Measurements from ENCODE around the gene UBE2E1.

The UBE2E1 gene

GRCh38 chr3:23920151-23920655 is 114.4 kb downstream of the UBE2E1 start:
- peaks cover 43% of the 10 kb centered on the region for H3K36me3 ChIP-seq (ENCODE audit: insufficient read depth, low read length)
- peaks cover 11% of the 10 kb centered on the region; the same call in 1 of the 2 replicates for H3F3A ChIP-seq (ENCODE audit: low read depth)
- H2AFZ ChIP-seq (ENCODE audit: low read length) = no peak overlapping the region
- peaks cover 50% of the 10 kb centered on the region for H3K79me2 ChIP-seq (ENCODE audit: insufficient read depth, low read length)
- peaks cover 45% of the 10 kb centered on the region for H4K20me1 ChIP-seq (ENCODE audit: insufficient read depth, low read length, poor library complexity, severe bottlenecking)
- peak overlapping the region; percentile 94 for H3K9ac ChIP-seq (ENCODE audit: low read depth, low read length, poor library complexity, severe bottlenecking)
- H3K4me2 ChIP-seq (ENCODE audit: low read depth, low read length, poor library complexity, severe bottlenecking) = peak overlapping the region; percentile 93
- H3K4me1 ChIP-seq (ENCODE audit: insufficient read depth, low read length, poor library complexity, severe bottlenecking) = peaks cover 28% of the 10 kb centered on the region
- no peak for TF ChIP-seq CTCF (conservative IDR thresholded peaks at IDR 0.05; ENCODE audit: low read length)
- no peak for TF ChIP-seq EZH2phosphoT487 (IDR thresholded peaks at IDR 0.05; ENCODE audit: borderline replicate concordance)
- no peaks in the 10 kb centered on the region for H3K9me2 ChIP-seq (replicated peaks; ENCODE audit: low read depth, low read length)
- peak overlapping the region; percentile 99 for H3K4me3 ChIP-seq (ENCODE audit: low read length, poor library complexity, severe bottlenecking)
- H3K9me3 ChIP-seq (ENCODE audit: insufficient read depth, low read depth, low read length) = no peaks in the 10 kb centered on the region
- peaks cover 16% of the 10 kb centered on the region for H3K27me3 ChIP-seq (ENCODE audit: insufficient read depth, low read length, poor library complexity, severe bottlenecking)

- H3K4me3 ChIP-seq (ENCODE audit: low read length, poor library complexity, severe bottlenecking) = no peak overlapping the region
- H3K9ac ChIP-seq (ENCODE audit: low read depth, low read length, poor library complexity, severe bottlenecking) = no peak overlapping the region
- peaks cover 16% of the 10 kb centered on the region for H3K27me3 ChIP-seq (ENCODE audit: insufficient read depth, low read length, poor library complexity, severe bottlenecking)
- H3K36me3 ChIP-seq (ENCODE audit: insufficient read depth, low read length) = peaks cover 43% of the 10 kb centered on the region
- peaks cover 11% of the 10 kb centered on the region; the same call in 1 of the 2 replicates for H3F3A ChIP-seq (ENCODE audit: low read depth)
- peak overlapping the region; percentile 93 for H3K4me2 ChIP-seq (ENCODE audit: low read depth, low read length, poor library complexity, severe bottlenecking)
- no peak overlapping the region for H2AFZ ChIP-seq (ENCODE audit: low read length)
- H3K79me2 ChIP-seq (ENCODE audit: insufficient read depth, low read length) = peaks cover 45% of the 10 kb centered on the region
- H3K4me1 ChIP-seq (ENCODE audit: insufficient read depth, low read length, poor library complexity, severe bottlenecking) = peaks cover 19% of the 10 kb centered on the region
- peaks cover 45% of the 10 kb centered on the region for H4K20me1 ChIP-seq (ENCODE audit: insufficient read depth, low read length, poor library complexity, severe bottlenecking)
- H3K9me2 ChIP-seq (replicated peaks; ENCODE audit: low read depth, low read length) = no peaks in the 10 kb centered on the region
- no peaks in the 10 kb centered on the region for H3K9me3 ChIP-seq (ENCODE audit: insufficient read depth, low read depth, low read length)
- TF ChIP-seq EZH2phosphoT487 (IDR thresholded peaks at IDR 0.05; ENCODE audit: borderline replicate concordance) = no peak
- no peak for TF ChIP-seq CTCF (conservative IDR thresholded peaks at IDR 0.05; ENCODE audit: low read length)
Measured at GRCh38 chr3:23921052-23921511, 115.3 kb downstream of the UBE2E1 start.

DNA sequence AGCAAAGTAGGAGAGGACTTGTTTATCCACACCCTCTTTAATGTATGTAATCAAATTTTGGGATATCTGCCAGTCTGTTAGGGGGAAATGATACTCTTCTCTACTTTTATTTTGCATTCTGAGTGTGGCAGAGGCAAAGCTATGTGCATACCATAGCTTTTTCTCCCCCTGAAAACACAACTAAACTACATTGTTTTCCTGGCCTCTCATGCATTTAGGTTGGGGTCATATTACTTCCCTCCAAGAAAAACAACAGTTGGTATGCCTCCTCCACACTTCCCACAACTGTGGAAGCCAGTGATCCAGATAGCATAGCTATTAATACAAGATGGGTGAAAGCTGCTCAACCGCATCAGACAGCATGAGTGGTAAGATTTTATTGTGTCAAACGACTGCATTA is 118.0 kb downstream of the UBE2E1 start:
- peaks cover 28% of the 10 kb centered on the region for H4K20me1 ChIP-seq (ENCODE audit: insufficient read depth, low read length, poor library complexity, severe bottlenecking)
- TF ChIP-seq CTCF (conservative IDR thresholded peaks at IDR 0.05; ENCODE audit: low read length) (no peak), EZH2phosphoT487 (IDR thresholded peaks at IDR 0.05; ENCODE audit: borderline replicate concordance) (no peak)
- peaks cover 33% of the 10 kb centered on the region; the same call in 1 of the 2 replicates for H3K36me3 ChIP-seq (ENCODE audit: insufficient read depth, low read length)
- no peaks in the 10 kb centered on the region for H3K9me3 ChIP-seq (ENCODE audit: insufficient read depth, low read depth, low read length)
- H3K9me2 ChIP-seq (replicated peaks; ENCODE audit: low read depth, low read length) = no peaks in the 10 kb centered on the region
- no peak overlapping the region for H3K4me3 ChIP-seq (ENCODE audit: low read length, poor library complexity, severe bottlenecking)
- peaks cover 26% of the 10 kb centered on the region for H3K79me2 ChIP-seq (ENCODE audit: insufficient read depth, low read length)
- no peak overlapping the region for H3K4me2 ChIP-seq (ENCODE audit: low read depth, low read length, poor library complexity, severe bottlenecking)
- peaks cover 15% of the 10 kb centered on the region for H3K4me1 ChIP-seq (ENCODE audit: insufficient read depth, low read length, poor library complexity, severe bottlenecking)
- H2AFZ ChIP-seq (ENCODE audit: low read length) = no peak overlapping the region
- H3K9ac ChIP-seq (ENCODE audit: low read depth, low read length, poor library complexity, severe bottlenecking) = no peak overlapping the region
- H3F3A ChIP-seq (ENCODE audit: low read depth) = peaks cover 11% of the 10 kb centered on the region; the same call in 1 of the 2 replicates
- H3K27me3 ChIP-seq (ENCODE audit: insufficient read depth, low read length, poor library complexity, severe bottlenecking) = no peaks in the 10 kb centered on the region
